ENCODE results near the gene TRIO. TPM values are rescaled to one million over a fixed set of nuclear protein-coding genes. Genes with fewer than 3 reads are reported as not detected.

Gene TRIO
- total and polyA plus RNA-seq, 2 donors (not counting 1 experiment from before 2014, with no cell fraction given), result 134 to 281 TPM

GRCh38 chr5:14469551-14470377 lies 326.6 kb downstream of the TRIO start:
- no peaks in the 10 kb centered on the region for H3K27me3 ChIP-seq (ENCODE audit: control insufficient read depth, insufficient read depth, low read length)
- no peak overlapping the region for H3K4me3 ChIP-seq (replicated peaks in 1 of 4; ENCODE audit: control extremely low read depth in 1 of 4, insufficient read depth in 1 of 4, low read depth in 3 of 4, low read length in 4 of 4)
- H3K79me2 ChIP-seq (ENCODE audit: control insufficient read depth, insufficient read depth, low read length), result peaks cover 7% of the 10 kb centered on the region
- no peak for TF ChIP-seq EZH2 (IDR thresholded peaks at IDR 0.05; ENCODE audit: low read length, missing control alignments)
- no peak for TF ChIP-seq CTCF (conservative IDR thresholded peaks at IDR 0.05 in 1 of 2, IDR thresholded peaks at IDR 0.05 in 1 of 2; ENCODE audit: low read depth in 1 of 2, low read length in 2 of 2)
- H2AFZ ChIP-seq (ENCODE audit: low read length), result no peak overlapping the region
- H3K4me1 ChIP-seq (ENCODE audit: control insufficient read depth, extremely low read depth, insufficient read depth, low read length), result no peaks in the 10 kb centered on the region
- H3K9me3 ChIP-seq (ENCODE audit: control insufficient read depth, insufficient read depth, low read depth, low read length), result no peaks in the 10 kb centered on the region
- H3K36me3 ChIP-seq (ENCODE audit: control insufficient read depth, insufficient read depth, low read length), result peaks cover 35% of the 10 kb centered on the region
- no peak overlapping the region for H3K4me2 ChIP-seq (ENCODE audit: extremely low read depth, insufficient read depth, low read length)
- no peaks in the 10 kb centered on the region for H4K20me1 ChIP-seq (ENCODE audit: control insufficient read depth, extremely low read depth, insufficient read depth, low read length)
- DNase-seq (ENCODE audit: low read depth in 2 of 2), result no peak
- H3K27ac ChIP-seq (ENCODE audit: insufficient read depth, low read length), result no peak overlapping the region
- H3K9ac ChIP-seq (ENCODE audit: insufficient read depth, low read length), result no peak overlapping the region

- no peak overlapping the region for H3K9ac ChIP-seq (ENCODE audit: insufficient read depth, low read length)
- no peaks in the 10 kb centered on the region for H3K27me3 ChIP-seq (ENCODE audit: control insufficient read depth, insufficient read depth, low read length)
- H3K27ac ChIP-seq (ENCODE audit: insufficient read depth, low read length), result no peak overlapping the region
- TF ChIP-seq CTCF (conservative IDR thresholded peaks at IDR 0.05 in 1 of 2, IDR thresholded peaks at IDR 0.05 in 1 of 2; ENCODE audit: low read depth in 1 of 2, low read length in 2 of 2) (no peak), EZH2 (IDR thresholded peaks at IDR 0.05; ENCODE audit: low read length, missing control alignments) (no peak)
- no peaks in the 10 kb centered on the region for H3K9me3 ChIP-seq (ENCODE audit: control insufficient read depth, insufficient read depth, low read depth, low read length)
- DNase-seq (ENCODE audit: low read depth in 2 of 2), result peak in 1 of 2 donors; percentile 39
- H3K4me1 ChIP-seq (ENCODE audit: control insufficient read depth, extremely low read depth, insufficient read depth, low read length), result no peaks in the 10 kb centered on the region
- no peaks in the 10 kb centered on the region for H4K20me1 ChIP-seq (ENCODE audit: control insufficient read depth, extremely low read depth, insufficient read depth, low read length)
- H3K79me2 ChIP-seq (ENCODE audit: control insufficient read depth, insufficient read depth, low read length), result peaks cover 4% of the 10 kb centered on the region
- peaks cover 31% of the 10 kb centered on the region for H3K36me3 ChIP-seq (ENCODE audit: control insufficient read depth, insufficient read depth, low read length)
- no peak overlapping the region for H3K4me2 ChIP-seq (ENCODE audit: extremely low read depth, insufficient read depth, low read length)
- no peak overlapping the region for H3K4me3 ChIP-seq (replicated peaks in 1 of 4; ENCODE audit: control extremely low read depth in 1 of 4, insufficient read depth in 1 of 4, low read depth in 3 of 4, low read length in 4 of 4)
- H2AFZ ChIP-seq (ENCODE audit: low read length), result no peak overlapping the region
Measured at GRCh38 chr5:14471507-14471906, 328.4 kb downstream of the TRIO start.

GRCh38 chr5:14472986-14473567 lies 329.9 kb downstream of the TRIO start:
- no peaks in the 10 kb centered on the region for H3K9me3 ChIP-seq (ENCODE audit: control insufficient read depth, insufficient read depth, low read depth, low read length)
- no peak overlapping the region for H3K4me3 ChIP-seq (replicated peaks in 1 of 4; ENCODE audit: control extremely low read depth in 1 of 4, insufficient read depth in 1 of 4, low read depth in 3 of 4, low read length in 4 of 4)
- H3K27me3 ChIP-seq (ENCODE audit: control insufficient read depth, insufficient read depth, low read length), result no peaks in the 10 kb centered on the region
- H4K20me1 ChIP-seq (ENCODE audit: control insufficient read depth, extremely low read depth, insufficient read depth, low read length), result no peaks in the 10 kb centered on the region
- no peak overlapping the region for H2AFZ ChIP-seq (ENCODE audit: low read length)
- no peak overlapping the region for H3K4me2 ChIP-seq (ENCODE audit: extremely low read depth, insufficient read depth, low read length)
- no peak for TF ChIP-seq EZH2 (IDR thresholded peaks at IDR 0.05; ENCODE audit: low read length, missing control alignments)
- no peak for TF ChIP-seq CTCF (conservative IDR thresholded peaks at IDR 0.05 in 1 of 2, IDR thresholded peaks at IDR 0.05 in 1 of 2; ENCODE audit: low read depth in 1 of 2, low read length in 2 of 2)
- H3K36me3 ChIP-seq (ENCODE audit: control insufficient read depth, insufficient read depth, low read length), result peaks cover 33% of the 10 kb centered on the region
- H3K79me2 ChIP-seq (ENCODE audit: control insufficient read depth, insufficient read depth, low read length), result peaks cover 4% of the 10 kb centered on the region
- no peak overlapping the region for H3K9ac ChIP-seq (ENCODE audit: insufficient read depth, low read length)
- no peaks in the 10 kb centered on the region for H3K4me1 ChIP-seq (ENCODE audit: control insufficient read depth, extremely low read depth, insufficient read depth, low read length)
- DNase-seq (ENCODE audit: low read depth in 2 of 2), result no peak
- no peak overlapping the region for H3K27ac ChIP-seq (ENCODE audit: insufficient read depth, low read length)
